ENCODE data around the gene SH2D1A. TPM values are rescaled to one million over a fixed set of nuclear protein-coding genes. Genes with fewer than 3 reads are reported as not detected.

Gene SH2D1A
- total RNA-seq, 1 donor from 2014 or later, result 0.74 TPM

DNA sequence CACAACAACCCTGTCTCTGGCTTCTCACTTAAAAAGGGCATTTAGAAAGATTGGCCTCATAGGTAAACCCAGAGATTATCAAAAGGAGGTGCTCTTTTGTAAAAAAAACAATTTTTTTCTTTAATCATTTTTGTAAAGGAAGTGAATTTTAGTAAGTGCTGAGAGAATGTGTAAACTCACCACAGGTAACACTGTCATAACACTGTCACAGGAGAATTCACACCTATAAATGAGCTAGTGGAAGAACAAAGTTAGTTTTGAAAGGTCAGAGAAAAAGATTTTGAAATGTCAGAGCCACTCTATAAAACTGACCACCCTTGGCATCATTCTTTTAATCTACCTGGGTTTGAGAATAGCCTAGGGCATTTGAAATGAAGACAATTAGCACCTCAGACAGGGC lies 3.3 kb upstream of the SH2D1A start:
- Histone ChIP-seq H3K9me3 (no peaks in the 10 kb centered on the region), H3K36me3 (no peaks in the 10 kb centered on the region), H3K4me1 (no peaks in the 10 kb centered on the region), H3K27me3 (no peaks in the 10 kb centered on the region), H3K27ac (no peak overlapping the region), H3K4me3 (no peak overlapping the region)
- intact Hi-C loops (cut with DNase I), result no loop called here
- TF ChIP-seq POLR2A (IDR thresholded peaks at IDR 0.05), result no peak
- no peak for TF ChIP-seq POLR2AphosphoS5 (IDR thresholded peaks at IDR 0.05; ENCODE audit: insufficient read depth in 1 of 2, low read depth in 1 of 2)
- TF ChIP-seq, protein P1, sequence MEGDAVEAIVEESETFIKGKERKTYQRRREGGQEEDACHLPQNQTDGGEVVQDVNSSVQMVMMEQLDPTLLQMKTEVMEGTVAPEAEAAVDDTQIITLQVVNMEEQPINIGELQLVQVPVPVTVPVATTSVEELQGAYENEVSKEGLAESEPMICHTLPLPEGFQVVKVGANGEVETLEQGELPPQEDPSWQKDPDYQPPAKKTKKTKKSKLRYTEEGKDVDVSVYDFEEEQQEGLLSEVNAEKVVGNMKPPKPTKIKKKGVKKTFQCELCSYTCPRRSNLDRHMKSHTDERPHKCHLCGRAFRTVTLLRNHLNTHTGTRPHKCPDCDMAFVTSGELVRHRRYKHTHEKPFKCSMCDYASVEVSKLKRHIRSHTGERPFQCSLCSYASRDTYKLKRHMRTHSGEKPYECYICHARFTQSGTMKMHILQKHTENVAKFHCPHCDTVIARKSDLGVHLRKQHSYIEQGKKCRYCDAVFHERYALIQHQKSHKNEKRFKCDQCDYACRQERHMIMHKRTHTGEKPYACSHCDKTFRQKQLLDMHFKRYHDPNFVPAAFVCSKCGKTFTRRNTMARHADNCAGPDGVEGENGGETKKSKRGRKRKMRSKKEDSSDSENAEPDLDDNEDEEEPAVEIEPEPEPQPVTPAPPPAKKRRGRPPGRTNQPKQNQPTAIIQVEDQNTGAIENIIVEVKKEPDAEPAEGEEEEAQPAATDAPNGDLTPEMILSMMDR (IDR thresholded peaks at IDR 0.05), result no peak
- no peak for DNase-seq (ENCODE audit: extremely low spot score in 2 of 2)

GRCh38 chrX:124344246-124344645 lies 2.1 kb upstream of the SH2D1A start:
- TF ChIP-seq POLR2A (IDR thresholded peaks at IDR 0.05) (no peak), POLR2AphosphoS5 (IDR thresholded peaks at IDR 0.05; ENCODE audit: insufficient read depth in 1 of 2, low read depth in 1 of 2) (no peak)
- TF ChIP-seq, protein P1 (IDR thresholded peaks at IDR 0.05), result no peak
- Histone ChIP-seq H3K4me1 (no peaks in the 10 kb centered on the region), H3K9me3 (no peaks in the 10 kb centered on the region), H3K4me3 (no peak overlapping the region), H3K27me3 (no peaks in the 10 kb centered on the region), H3K36me3 (no peaks in the 10 kb centered on the region), H3K27ac (no peak overlapping the region)
- intact Hi-C loops (cut with DNase I), result no loop called here
- no peak for DNase-seq (ENCODE audit: extremely low spot score in 2 of 2)

- no peaks in the 10 kb centered on the region for H3K9me3 ChIP-seq
- H3K36me3 ChIP-seq, result no peaks in the 10 kb centered on the region
- intact Hi-C loops (cut with DNase I), result no loop called here
- H3K4me3 ChIP-seq, result peak overlapping the region in 1 of 2 donors; percentile 11
- no peaks in the 10 kb centered on the region for H3K4me1 ChIP-seq
- no peak overlapping the region for H3K27ac ChIP-seq
- TF ChIP-seq POLR2AphosphoS5 (IDR thresholded peaks at IDR 0.05; ENCODE audit: insufficient read depth in 1 of 2, low read depth in 1 of 2) (no peak), POLR2A (IDR thresholded peaks at IDR 0.05) (no peak)
- TF ChIP-seq, protein P1 (IDR thresholded peaks at IDR 0.05), result no peak
- no peaks in the 10 kb centered on the region for H3K27me3 ChIP-seq
- no peak for DNase-seq (ENCODE audit: extremely low spot score in 2 of 2)
Observed at GRCh38 chrX:124346877-124347241, 496 bp downstream of the SH2D1A start.

GRCh38 chrX:124347242-124347641 lies 879 bp downstream of the SH2D1A start:
- Histone ChIP-seq H3K9me3 (no peaks in the 10 kb centered on the region), H3K36me3 (no peaks in the 10 kb centered on the region), H3K27ac (no peak overlapping the region), H3K4me1 (no peaks in the 10 kb centered on the region), H3K4me3 (peak overlapping the region in 1 of 2 donors; percentile 11), H3K27me3 (no peaks in the 10 kb centered on the region)
- intact Hi-C loops (cut with DNase I), result no loop called here
- TF ChIP-seq POLR2A (IDR thresholded peaks at IDR 0.05) (no peak), POLR2AphosphoS5 (IDR thresholded peaks at IDR 0.05; ENCODE audit: insufficient read depth in 1 of 2, low read depth in 1 of 2) (no peak)
- TF ChIP-seq, protein P1 (IDR thresholded peaks at IDR 0.05), result no peak
- DNase-seq (ENCODE audit: extremely low spot score in 2 of 2), result no peak

GRCh38 chrX:124348182-124348581 lies 1.8 kb downstream of the SH2D1A start:
- H3K27ac ChIP-seq, result no peak overlapping the region
- H3K4me1 ChIP-seq, result no peaks in the 10 kb centered on the region
- H3K4me3 ChIP-seq, result no peak overlapping the region
- intact Hi-C loops (cut with DNase I), result no loop called here
- H3K27me3 ChIP-seq, result no peaks in the 10 kb centered on the region
- TF ChIP-seq POLR2A (IDR thresholded peaks at IDR 0.05), result no peak
- TF ChIP-seq POLR2AphosphoS5 (IDR thresholded peaks at IDR 0.05; ENCODE audit: insufficient read depth in 1 of 2, low read depth in 1 of 2), result no peak
- TF ChIP-seq, protein P1 (IDR thresholded peaks at IDR 0.05), result no peak
- H3K9me3 ChIP-seq, result no peaks in the 10 kb centered on the region
- DNase-seq (ENCODE audit: extremely low spot score in 2 of 2), result no peak
- H3K36me3 ChIP-seq, result no peaks in the 10 kb centered on the region

All from vagina (tissue), 2 donors.